HCT116 (cell line): ENCODE data around the gene LDAH. TPM values are rescaled to one million over a fixed set of nuclear protein-coding genes. Genes with fewer than 3 reads are reported as not detected.

Experiments used
- ATAC-seq: fragments of 200-7000 bp; cut with Tn5 transposase; 2 replicates; pipeline ENCODE4 v1.9.1; 2020; ENCODE audit warnings: mild to moderate bottlenecking, moderate library complexity
- BruUV-seq: library from RNA; stranded (reverse); fragments of 400-500 nt; replicated peaks from 2 replicates; lab custom pipeline; 2021; lab: Mats Ljungman, UMichigan
- CTCF ChIA-PET: fragments of 300-600 bp; sonication (Branson Sonifier 250); formaldehyde crosslinking; loops from one replicate; lab custom pipeline; 2021; ENCODE audit warnings: antibody characterized with exemption; lab: Charles Lee
- POLR2A ChIA-PET: fragments of 300-600, 350-600 bp; sonication (Branson Sonifier 250); formaldehyde crosslinking; loops from one replicate; lab custom pipeline; 2021; ENCODE audit warnings: antibody characterized with exemption; lab: Charles Lee
- RAD21 ChIA-PET, 2 experiments: fragments of 300-600 bp; sonication (Branson Sonifier 250); formaldehyde crosslinking; loops; one replicate each; lab custom pipeline; 2023; ENCODE audit warnings: low total read pairs in 2 of 2; ENCODE audit not compliant: uncharacterized antibody in 2 of 2, unreplicated experiment in 2 of 2, low non-redundant PET in 1 of 2; lab: Charles Lee
- DNase-seq: peaks from one replicate; pipeline ENCODE4 v3.0.0-alpha.2; 2010; ENCODE audit warnings: low read depth, low spot score
- H2AFZ ChIP-seq: fragments of 200-600 bp; shearing (Covaris generic), sonication (generic); 2 replicates; pipeline ENCODE4 v1.6.1; 2017; ENCODE audit warnings: low read depth, mixed run types, mixed read lengths, antibody characterized with exemption, low read length; ENCODE audit not compliant: poor library complexity, severe bottlenecking
- H3K27ac ChIP-seq: 2 replicates; pipeline ENCODE4 v1.5.1; 2012; ENCODE audit warnings: low read depth, low read length
- H3K27me3 ChIP-seq: fragments of 200-600 bp; sonication (generic); 2 replicates; pipeline ENCODE4 v1.6.1; 2016; ENCODE audit warnings: mixed run types, low read length, mixed read lengths; ENCODE audit not compliant: insufficient read depth
- H3K36me3 ChIP-seq, 2 experiments: fragments of 200-500 bp in 1 of 2; fragments of 200-600 bp in 1 of 2; sonication (Bioruptor generic) in 1 of 2; sonication (generic) in 1 of 2; 2 replicates each; pipeline versions ENCODE4 v1.5.1 to v1.6.1; 2014 to 2016; ENCODE audit warnings: low read length in 2 of 2, inconsistent platforms in 1 of 2, mixed read lengths in 1 of 2, mixed run types in 1 of 2; ENCODE audit not compliant: insufficient read depth in 2 of 2, control insufficient read depth in 1 of 2
- H3K4me1 ChIP-seq, 2 experiments: fragments of 200-600 bp in 1 of 2; sonication (generic) in 1 of 2; 2 replicates each; pipeline versions ENCODE4 v1.5.1 to v1.6.1; 2012 to 2017; ENCODE audit warnings: low read length in 2 of 2, inconsistent platforms in 1 of 2, mild to moderate bottlenecking in 1 of 2, mixed read lengths in 1 of 2, mixed run types in 1 of 2, moderate library complexity in 1 of 2; ENCODE audit not compliant: insufficient read depth in 2 of 2, control insufficient read depth in 1 of 2
- H3K4me2 ChIP-seq: fragments of 200-600 bp; sonication (generic); 2 replicates; pipeline ENCODE4 v1.6.1; 2017; ENCODE audit warnings: mixed run types, low read length, mixed read lengths
- H3K4me3 ChIP-seq, 2 experiments: fragments of 200-600 bp in 1 of 2; sonication (generic) in 1 of 2; replicated peaks in 1 of 2; 2 replicates each; pipeline ENCODE4 v1.5.1; 2011 to 2016; ENCODE audit warnings: low read length in 2 of 2, control low read depth in 1 of 2, low read depth in 1 of 2, mild to moderate bottlenecking in 1 of 2, mixed read lengths in 1 of 2, mixed run types in 1 of 2
- H3K79me2 ChIP-seq: fragments of 200-600 bp; sonication (generic); 2 replicates; pipeline ENCODE4 v1.6.1; 2017; ENCODE audit warnings: mild to moderate bottlenecking, mixed run types, low read length, moderate library complexity, mixed read lengths; ENCODE audit not compliant: insufficient read depth
- H3K9ac ChIP-seq: fragments of 200-600 bp; sonication (generic); 2 replicates; pipeline ENCODE4 v1.6.1; 2016; ENCODE audit warnings: low read length, mixed read lengths
- H3K9me2 ChIP-seq: fragments of 200-600 bp; sonication (generic), shearing (Covaris generic); 2 replicates; pipeline ENCODE4 v1.6.1; 2017; ENCODE audit warnings: mixed run types, mild to moderate bottlenecking, moderate library complexity; ENCODE audit not compliant: insufficient read depth
- H3K9me3 ChIP-seq, 2 experiments: fragments of 200-500 bp in 1 of 2; fragments of 200-600 bp in 1 of 2; sonication (Bioruptor generic) in 1 of 2; sonication (generic) in 1 of 2; 2 replicates each; pipeline ENCODE4 v1.6.1; 2014 to 2017; ENCODE audit warnings: low read length in 2 of 2, mixed read lengths in 2 of 2, inconsistent platforms in 1 of 2, low read depth in 1 of 2, mild to moderate bottlenecking in 1 of 2, mixed run types in 1 of 2, moderate library complexity in 1 of 2; ENCODE audit not compliant: control insufficient read depth in 1 of 2, insufficient read depth in 1 of 2
- H4K20me1 ChIP-seq: fragments of 200-600 bp; sonication (generic), shearing (Covaris generic); 2 replicates; pipeline ENCODE4 v1.6.1; 2017; ENCODE audit warnings: mixed run types, mild to moderate bottlenecking, moderate library complexity; ENCODE audit not compliant: insufficient read depth
- ELF1 ChIP-seq: IDR thresholded peaks from 2 replicates; pipeline ENCODE4 v1.6.1; 2012; ENCODE audit warnings: low read depth, borderline replicate concordance
- FOSL1 ChIP-seq: IDR thresholded peaks from 2 replicates; pipeline ENCODE4 v1.6.1; 2012; ENCODE audit warnings: low read depth
- JUND ChIP-seq: IDR thresholded peaks from 2 replicates; pipeline ENCODE4 v1.6.1; 2012
- POLR2A ChIP-seq: IDR thresholded peaks from 2 replicates; pipeline ENCODE4 v1.7.0; 2011; ENCODE audit warnings: borderline replicate concordance; ENCODE audit not compliant: insufficient read depth, insufficient read length; ENCODE audit errors: extremely low read depth
- REST ChIP-seq: IDR thresholded peaks from 2 replicates; pipeline ENCODE4 v1.6.1; 2012; ENCODE audit warnings: low read depth
- SP1 ChIP-seq: IDR thresholded peaks from 2 replicates; pipeline ENCODE4 v1.6.1; 2012; ENCODE audit warnings: low read depth
- ZNF274 ChIP-seq: fragments of 200-500 bp; sonication (Bioruptor generic); IDR thresholded peaks from 2 replicates; pipeline ENCODE4 v1.6.1; 2014; ENCODE audit warnings: mild to moderate bottlenecking, low read depth, low read length, inconsistent platforms
- intact Hi-C: fragments of 100-400 bp; cut with micrococcal nuclease; formaldehyde crosslinking; loops from 2 replicates; pipeline ENCODE4 v1.10.0; 2022
- total RNA-seq: library from RNA; stranded (reverse); gene quantifications from one replicate; pipeline ENCODE4 v1.2.1, GENCODE V29; 2021; ENCODE audit not compliant: unreplicated experiment

LDAH gene
- total RNA-seq, 1 experiment from 2014 or later = 25.7 TPM

- Histone ChIP-seq H3K9me2 (no peaks in the 10 kb centered on the region), H3K9me3 (no peaks in the 10 kb centered on the region), H3K36me3 (no peaks in the 10 kb centered on the region), H3K27ac (no peak within 1 kb of the TSS), H3K9ac (no peak within 1 kb of the TSS), H3K79me2 (no peaks in the 10 kb centered on the region), H3K4me3 (no peak within 1 kb of the TSS), H3K4me2 (no peak within 1 kb of the TSS), H4K20me1 (no peaks in the 10 kb centered on the region), H2AFZ (no peak within 1 kb of the TSS), H3K4me1 (no peaks in the 10 kb centered on the region), H3K27me3 (peaks cover 29% of the 10 kb centered on the region)
- CTCF ChIA-PET = no interaction called here
- BruUV-seq = no TSS peak
- POLR2A ChIA-PET = no interaction called here
- RAD21 ChIA-PET = no interaction called here
- intact Hi-C loops = no loop called here
- no peak for TF ChIP-seq REST
- TF ChIP-seq FOSL1 = no peak
- no peak for ATAC-seq
- no peak for DNase-seq
Measured at GRCh38 chr2:20666304-20667150, 156.4 kb downstream of the LDAH start, which contains the start of gene GDF7. TSS of gene GDF7 (plus strand) at chr2:20667144. CDS start at chr2:20667240, 96 bp downstream.

GRCh38 chr2:20666005-20666303 is 156.9 kb downstream of the LDAH start:
- Histone ChIP-seq H3K79me2 (no peaks in the 10 kb centered on the region), H3K36me3 (no peaks in the 10 kb centered on the region), H3K4me3 (no peak overlapping the region), H3K9me2 (no peaks in the 10 kb centered on the region), H3K27ac (no peak overlapping the region), H4K20me1 (no peaks in the 10 kb centered on the region), H3K27me3 (peaks cover 29% of the 10 kb centered on the region), H3K4me2 (no peak overlapping the region), H2AFZ (no peak overlapping the region), H3K4me1 (peaks cover 0 to 4% of the 10 kb centered on the region in 2 experiments; a peak in 1 of 4 replicates), H3K9me3 (no peaks in the 10 kb centered on the region)
- intact Hi-C loops = no loop called here
- no peak for ATAC-seq
- ChIA-PET CTCF (no interaction called here), POLR2A (no interaction called here), RAD21 (no interaction called here)
- no TSS peak for BruUV-seq
- DNase-seq = no peak
- TF ChIP-seq ELF1 (no peak), SP1 (no peak), POLR2A (no peak), ZNF274 (no peak), JUND (no peak), REST (no peak)
- TF ChIP-seq, all 23 proteins: peak for 0
- no peak overlapping the region for H3K9ac ChIP-seq
